HEK293T (cell line): ENCODE results near the gene PRKCB.

Experiments
- BHLHE40 ChIP-seq: fragments of 450-650 bp; IDR thresholded peaks from 2 replicates; pipeline ENCODE4 v1.6.1; 2016; ENCODE audit warnings: mild to moderate bottlenecking, moderate library complexity, borderline replicate concordance
- ELF4 ChIP-seq: fragments of 450-650 bp; IDR thresholded peaks from 2 replicates; pipeline ENCODE4 v1.6.1; 2017; ENCODE audit warnings: antibody characterized with exemption
- FOXA1 ChIP-seq: fragments of 450-650 bp; IDR thresholded peaks from 2 replicates; pipeline ENCODE4 v1.6.1; 2016; ENCODE audit warnings: mild to moderate bottlenecking
- FOXK2 ChIP-seq: fragments of 450-650 bp; IDR thresholded peaks from 2 replicates; pipeline ENCODE4 v1.6.1; 2016; ENCODE audit warnings: mild to moderate bottlenecking
- HDGF ChIP-seq: fragments of 450-650 bp; IDR thresholded peaks from 2 replicates; pipeline ENCODE4 v1.6.1; 2017; ENCODE audit warnings: antibody characterized with exemption, borderline replicate concordance
- SP1 ChIP-seq: fragments of 450-650 bp; IDR thresholded peaks from 2 replicates; pipeline ENCODE4 v1.6.1; 2017
- ZNF384 ChIP-seq: fragments of 450-650 bp; IDR thresholded peaks from 2 replicates; pipeline ENCODE4 v1.6.1; 2016
- TF ChIP-seq, protein P1 (sequence below): fragments of 450-650 bp; IDR thresholded peaks from 2 replicates; pipeline ENCODE4 v1.6.1; 2016

DNA sequence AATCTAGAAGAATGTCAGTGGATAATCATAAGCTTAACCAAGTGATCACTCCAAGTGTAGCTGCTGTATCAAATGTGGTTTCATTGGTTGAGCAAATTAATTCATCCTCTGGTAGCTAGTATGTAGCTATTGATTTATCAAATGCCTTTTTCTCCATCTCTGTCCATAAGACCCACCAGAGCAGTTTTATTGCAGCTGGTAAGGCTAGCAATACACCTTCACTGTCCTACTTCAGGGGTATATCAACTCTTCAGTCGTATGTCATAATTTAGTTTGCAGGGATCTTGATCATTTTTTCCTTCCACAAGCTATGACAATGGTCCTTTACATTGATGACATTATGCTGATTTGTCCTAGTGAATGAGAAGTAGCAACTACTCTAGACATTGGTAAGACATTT, 158.8 kb downstream of the PRKCB start:
- TF ChIP-seq FOXK2 (no peak), ZNF384 (no peak), BHLHE40 (no peak), HDGF (no peak), FOXA1 (no peak), ELF4 (no peak), SP1 (no peak)
- TF ChIP-seq, protein P1, sequence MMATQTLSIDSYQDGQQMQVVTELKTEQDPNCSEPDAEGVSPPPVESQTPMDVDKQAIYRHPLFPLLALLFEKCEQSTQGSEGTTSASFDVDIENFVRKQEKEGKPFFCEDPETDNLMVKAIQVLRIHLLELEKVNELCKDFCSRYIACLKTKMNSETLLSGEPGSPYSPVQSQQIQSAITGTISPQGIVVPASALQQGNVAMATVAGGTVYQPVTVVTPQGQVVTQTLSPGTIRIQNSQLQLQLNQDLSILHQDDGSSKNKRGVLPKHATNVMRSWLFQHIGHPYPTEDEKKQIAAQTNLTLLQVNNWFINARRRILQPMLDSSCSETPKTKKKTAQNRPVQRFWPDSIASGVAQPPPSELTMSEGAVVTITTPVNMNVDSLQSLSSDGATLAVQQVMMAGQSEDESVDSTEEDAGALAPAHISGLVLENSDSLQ = no peak
